Mesenteric fat pad (tissue), 1 donor: ENCODE data around the gene CHPF2. TPM values are rescaled to one million over a fixed set of nuclear protein-coding genes. Genes with fewer than 3 reads are reported as not detected.

Experiments
- DNase-seq: peaks from one replicate; pipeline ENCODE4 v3.0.0-alpha.2; 2020; ENCODE audit warnings: low spot score
- total RNA-seq: library from RNA; stranded (reverse); fragmentation: NEBNext Ultra II Directional; extraction: Animal tissue kit (Norgen Biotek cat#: 25700); gene quantifications from one replicate; pipeline ENCODE4 v1.2.1, GENCODE V29; 2021
- donor health status: DM: yes; HTN: yes; CAD: no.

The CHPF2 gene
- total RNA-seq, 1 donor from 2014 or later = 42.1 TPM

DNA sequence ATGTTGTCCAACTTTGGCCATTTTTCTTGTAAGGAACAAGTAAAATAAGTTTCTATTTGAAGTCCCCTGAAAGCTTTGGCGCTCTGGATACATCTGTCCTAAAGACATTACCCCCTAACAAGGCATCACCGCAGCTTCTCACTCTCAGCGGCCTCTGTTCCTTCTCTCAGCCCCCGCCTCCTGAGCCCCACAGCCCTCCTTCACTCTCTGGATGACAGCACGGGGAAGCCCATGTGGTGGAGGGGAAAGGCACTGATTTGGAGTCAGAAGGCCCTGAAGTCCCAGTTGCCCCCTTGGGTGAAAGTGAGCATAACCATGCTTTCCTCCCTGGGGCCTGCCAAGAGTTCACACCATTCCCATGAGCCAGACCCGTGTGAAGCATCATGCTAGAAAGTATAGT is 26.6 kb upstream of the CHPF2 start:
- DNase-seq = no peak

DNA sequence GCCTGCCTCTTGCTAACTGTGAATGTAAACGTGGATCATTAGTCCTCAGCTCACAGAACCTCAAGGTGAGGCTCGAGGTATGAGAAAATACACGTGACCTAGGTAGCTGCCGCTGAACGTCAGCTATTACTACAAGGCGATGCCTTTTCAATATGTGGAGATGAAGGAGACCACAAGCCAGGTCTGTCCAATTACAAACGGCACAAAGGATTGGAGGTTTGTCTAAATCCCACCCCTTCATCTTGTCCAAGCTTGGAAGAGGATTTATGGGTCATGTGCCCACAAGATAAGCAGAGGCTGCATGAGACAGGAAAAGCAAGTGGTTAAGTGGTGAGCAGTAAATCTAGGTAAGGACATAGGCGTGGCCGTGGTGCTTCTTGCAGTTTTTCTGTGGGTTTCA is 25.4 kb upstream of the CHPF2 start:
- DNase-seq = no peak

DNA sequence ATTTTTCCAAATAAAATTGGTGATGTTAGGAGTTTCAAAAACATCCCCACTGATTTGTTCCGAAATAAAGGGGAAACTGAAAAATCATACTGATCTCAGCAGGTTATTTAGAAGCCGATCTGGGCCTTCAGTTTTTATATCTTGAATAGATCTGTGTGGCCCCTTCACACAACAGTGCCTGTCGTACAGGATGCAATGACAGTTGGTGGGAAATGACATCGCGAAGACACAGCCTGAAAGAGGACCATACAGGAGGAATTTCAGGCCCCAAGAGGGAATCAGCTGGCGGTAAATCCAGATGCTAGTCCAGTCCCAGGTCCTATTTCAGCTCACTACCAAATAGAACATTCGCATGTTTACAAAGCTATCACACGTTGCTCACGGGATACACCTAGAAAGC is 25.0 kb upstream of the CHPF2 start:
- DNase-seq = no peak

DNA sequence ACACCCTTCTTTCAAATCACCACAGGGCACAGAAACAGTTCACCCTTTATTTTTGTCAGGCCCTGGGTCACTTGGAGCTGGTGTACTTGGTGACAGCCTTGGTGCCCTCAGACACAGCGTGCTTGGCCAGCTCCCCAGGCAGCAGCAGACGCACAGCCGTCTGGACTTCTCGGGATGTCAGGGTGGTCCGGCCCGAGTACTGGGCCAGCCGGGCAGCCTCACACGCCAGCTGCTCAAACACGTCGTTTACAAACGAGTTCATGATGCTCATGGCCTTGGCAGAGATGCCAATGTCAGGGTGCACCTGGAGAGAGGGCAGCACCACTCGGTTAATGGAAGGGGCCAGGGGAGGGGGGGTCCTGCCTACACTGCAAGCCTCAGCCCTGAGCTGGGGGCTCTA is 24.5 kb upstream of the CHPF2 start:
- DNase-seq = no peak

DNA sequence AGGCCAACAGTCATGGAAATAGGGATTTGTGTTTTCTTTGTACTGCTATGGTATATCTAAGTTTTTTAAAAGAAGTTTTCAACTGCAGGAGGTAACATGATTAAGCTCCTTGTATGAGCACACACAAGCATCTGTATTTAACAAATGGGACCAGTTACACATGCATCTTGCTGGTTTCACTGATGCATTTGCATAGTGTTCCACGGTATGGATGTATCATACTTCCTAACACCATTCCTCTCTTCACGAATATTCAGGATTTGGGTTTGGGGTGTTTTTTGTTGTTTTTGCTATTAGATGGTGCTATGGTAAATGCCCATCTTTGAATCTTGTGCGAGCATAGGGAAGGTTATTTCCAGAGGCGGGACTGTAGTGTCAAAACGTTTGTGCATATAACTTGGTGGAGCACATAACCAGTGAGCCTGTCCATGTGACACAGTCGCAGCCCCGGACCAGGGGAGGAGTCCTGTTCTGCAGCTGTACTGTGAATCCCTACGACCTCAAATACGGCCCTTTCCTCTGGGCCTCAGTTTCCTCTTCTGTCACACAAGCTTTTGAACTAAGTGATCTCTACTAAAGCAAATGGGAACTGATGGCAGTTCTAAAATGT is 23.9 kb upstream of the CHPF2 start:
- no peak for DNase-seq

DNA sequence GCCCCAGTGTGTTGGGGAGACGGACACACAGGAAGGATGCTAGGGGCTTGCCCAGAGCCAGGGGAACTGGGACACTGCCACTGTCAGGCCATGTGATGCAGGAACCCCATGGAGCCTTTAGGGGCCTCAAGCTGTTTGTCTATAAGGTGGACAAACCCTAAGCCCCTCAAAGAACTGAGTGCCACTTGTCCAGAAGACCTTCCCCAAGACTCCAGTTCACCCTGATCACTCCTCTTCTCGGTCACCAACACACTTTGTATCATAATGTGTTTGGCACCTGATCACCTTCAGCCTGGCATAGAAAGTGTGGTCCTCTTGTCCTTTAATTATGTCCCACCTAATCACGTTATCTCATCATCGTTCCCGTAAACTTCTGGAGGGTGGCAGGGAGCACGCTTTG is 22.7 kb upstream of the CHPF2 start:
- no peak for DNase-seq

DNA sequence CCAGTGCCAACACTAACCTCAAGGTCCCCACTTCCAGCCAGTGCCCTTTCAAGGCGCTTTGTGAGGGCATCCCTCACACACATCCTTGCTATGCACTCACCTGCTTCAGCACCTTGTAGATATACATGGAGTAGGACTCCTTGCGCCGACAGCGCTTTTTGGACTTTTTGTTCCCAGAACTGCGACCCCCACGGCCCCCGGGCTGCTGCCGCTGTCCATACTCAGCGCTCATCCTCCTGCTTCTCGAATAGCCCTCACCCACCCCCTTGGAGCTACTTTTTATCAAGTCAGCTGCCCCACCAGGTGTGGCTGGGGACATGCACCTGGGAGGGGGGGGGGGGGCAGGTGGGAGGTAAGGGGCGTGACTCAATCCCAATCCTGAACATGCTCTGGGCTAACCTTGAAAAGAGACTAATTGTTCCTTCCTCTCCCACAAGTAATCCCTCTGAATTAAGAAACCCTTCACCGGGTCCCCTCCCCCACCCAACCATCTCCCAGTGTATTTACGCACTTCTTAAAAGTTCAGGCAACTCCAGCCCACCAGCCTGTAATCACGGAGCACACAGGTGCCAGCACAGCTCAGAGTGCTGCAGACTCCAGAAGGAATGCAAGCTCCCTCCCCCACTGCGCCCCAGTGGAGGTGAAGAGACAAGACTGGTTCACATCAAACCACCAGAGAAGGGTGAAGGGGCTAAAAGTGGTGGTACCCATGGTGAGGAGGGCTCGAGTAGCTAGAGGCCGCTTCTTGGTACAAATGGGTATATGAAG is 22.0 kb upstream of the CHPF2 start, which contains the start of gene H2BK1:
Gene H2BK1 (minus strand): TSS at position 402 of the 768 bp plus-strand sequence. CDS start 170 bp downstream, at position 232.
- DNase-seq = no peak

DNA sequence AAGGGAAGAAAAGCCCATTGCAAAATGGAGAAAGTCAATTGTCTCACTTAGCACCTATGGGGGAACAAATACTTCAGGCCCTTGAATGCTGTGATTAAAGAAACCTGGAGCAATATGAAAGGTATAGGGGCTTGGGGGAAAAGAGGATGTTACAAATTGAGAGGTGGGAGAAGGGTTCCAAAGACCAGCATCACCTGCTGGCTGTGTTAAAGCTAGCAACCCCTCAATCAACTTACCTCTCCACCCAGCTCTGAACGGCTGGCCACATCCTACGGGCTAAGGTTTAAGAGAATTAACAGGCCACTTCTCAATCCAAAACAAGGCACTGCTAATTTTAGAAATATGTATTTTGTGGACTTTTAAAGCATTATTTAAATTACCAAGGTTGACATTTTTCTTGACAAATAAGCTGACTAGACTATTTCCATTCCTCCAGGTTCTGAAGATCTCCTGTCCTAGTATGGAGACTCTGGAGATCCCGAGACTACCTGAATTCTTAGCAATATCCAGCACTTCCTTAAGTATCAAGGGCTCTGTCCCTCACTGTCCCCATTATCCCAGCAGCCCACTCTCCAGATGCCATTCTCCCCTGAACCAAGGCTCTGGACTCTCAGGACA is 21.0 kb upstream of the CHPF2 start:
- no peak for DNase-seq

DNA sequence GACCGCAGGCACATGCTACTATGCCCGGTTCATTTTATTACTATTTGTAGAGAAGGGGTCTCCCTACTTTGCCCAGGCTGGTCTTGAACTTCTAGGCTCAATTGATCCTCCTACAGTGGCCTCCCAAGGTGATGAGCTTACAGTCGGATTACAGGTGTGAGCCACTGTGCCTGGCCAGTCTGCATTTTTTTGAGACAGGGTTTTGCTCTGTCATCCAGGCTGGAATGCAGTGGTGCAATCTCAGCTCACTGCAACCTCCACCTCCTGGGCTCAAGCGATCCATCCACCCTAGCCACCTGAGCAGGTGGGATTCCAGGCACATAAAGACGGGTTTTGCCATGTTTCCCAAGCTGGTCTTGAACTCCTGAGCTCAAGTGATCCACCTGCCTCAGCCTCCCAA is 19.7 kb upstream of the CHPF2 start:
- no peak for DNase-seq

DNA sequence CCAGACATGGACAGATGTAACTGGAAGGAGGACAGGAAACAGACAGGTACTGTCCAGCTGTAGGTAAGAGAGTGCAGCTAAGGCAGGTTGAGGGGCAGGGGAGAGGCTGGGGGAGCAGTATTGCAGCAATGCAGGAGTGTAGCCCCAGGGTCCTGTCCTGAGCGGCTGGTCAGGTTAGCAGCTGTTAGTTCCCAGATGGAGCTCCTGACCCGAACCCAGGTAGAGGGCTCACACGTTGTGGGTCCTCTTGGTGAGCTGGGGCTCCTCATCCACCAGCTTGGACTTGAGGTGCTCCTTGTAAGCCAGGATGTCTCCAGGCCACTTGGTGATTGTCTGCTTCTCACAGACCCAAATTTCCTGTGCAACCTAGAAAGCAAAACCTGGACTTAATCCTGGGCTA is 18.5 kb upstream of the CHPF2 start:
- no peak for DNase-seq

DNA sequence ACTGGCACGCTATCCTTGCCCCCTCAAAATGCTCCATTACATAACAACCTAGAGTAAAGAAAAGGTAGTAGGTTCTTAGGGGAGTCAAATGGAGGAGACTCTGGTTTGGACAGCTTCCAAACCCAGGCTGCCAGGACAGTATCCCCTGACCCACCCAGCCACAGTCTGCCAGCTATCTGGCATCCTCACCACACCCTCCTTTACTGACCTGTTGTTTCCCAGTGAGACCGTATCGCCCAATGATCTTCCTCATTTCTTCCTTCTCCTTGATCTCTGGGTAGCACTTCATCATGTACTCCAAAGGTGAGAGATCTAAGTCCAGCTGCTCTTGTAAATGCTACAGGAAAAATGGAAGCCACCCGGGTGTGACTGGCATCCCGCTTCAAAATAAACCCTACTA is 16.9 kb upstream of the CHPF2 start:
- no peak for DNase-seq

DNA sequence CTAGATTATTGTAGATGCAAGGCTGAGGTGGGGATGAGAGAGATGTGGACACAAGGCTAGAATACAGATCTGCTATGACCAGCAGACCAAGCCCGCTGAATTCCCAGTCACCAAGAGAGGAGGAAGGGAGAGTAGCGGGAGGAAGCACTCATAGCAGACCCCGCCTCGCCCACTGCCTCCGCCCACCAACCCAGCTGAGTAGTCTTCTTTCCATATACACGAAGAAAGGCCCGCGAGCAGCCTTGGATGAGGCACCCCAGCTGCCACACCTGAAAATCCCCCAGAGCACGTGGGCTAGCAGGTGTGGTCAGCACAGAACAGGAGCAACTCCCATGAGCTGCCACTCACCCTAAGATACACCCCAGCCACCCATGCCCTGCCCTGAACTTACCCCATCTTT is 14.1 kb upstream of the CHPF2 start:
- no peak for DNase-seq

DNA sequence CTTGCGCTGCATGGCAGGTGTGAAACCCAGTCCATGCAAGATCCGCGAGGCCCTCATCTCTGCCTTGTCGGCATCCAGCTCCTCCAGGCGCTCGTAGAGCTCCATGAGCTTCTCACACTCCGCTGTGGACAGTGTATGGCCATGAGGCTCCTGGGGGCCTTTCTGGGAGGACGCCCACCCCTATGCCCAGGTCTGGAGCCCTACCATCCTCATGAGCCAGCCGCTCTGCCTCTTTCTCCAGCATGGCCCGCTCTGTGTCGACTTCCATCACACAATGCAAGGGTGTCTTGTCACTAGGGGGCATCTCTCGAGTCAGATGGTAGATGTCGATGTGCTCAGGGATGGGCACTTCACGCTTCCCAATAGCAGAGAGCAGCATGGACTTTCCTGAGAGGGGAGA is 8.6 kb upstream of the CHPF2 start:
- no peak for DNase-seq

DNA sequence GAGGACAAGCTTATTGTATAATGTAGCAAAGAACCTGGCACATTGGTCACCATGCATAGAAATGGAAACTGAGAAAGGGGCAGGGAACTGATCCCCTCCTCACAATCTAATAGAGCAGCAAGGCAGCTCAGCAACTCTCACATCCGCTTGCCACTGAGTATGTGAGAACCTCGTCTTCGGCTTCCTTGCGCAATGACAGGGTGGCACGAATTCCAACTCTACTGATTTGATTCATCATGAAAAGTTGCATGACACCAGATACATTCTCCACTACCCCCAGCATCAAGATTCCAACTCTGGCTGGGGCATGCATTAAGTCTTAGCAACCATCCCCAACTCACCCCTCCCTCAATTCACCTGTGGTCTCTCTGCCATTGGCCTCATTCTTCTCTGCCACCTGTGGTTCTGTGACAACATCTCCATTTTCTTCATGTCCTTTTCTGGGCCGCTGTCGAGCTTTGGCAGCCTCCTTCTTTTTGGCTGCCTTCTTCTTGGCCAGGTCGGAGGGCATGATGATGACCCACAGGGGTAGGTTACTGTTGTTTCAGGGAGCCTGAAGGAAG is 6.3 kb upstream of the CHPF2 start:
- no peak for DNase-seq

DNA sequence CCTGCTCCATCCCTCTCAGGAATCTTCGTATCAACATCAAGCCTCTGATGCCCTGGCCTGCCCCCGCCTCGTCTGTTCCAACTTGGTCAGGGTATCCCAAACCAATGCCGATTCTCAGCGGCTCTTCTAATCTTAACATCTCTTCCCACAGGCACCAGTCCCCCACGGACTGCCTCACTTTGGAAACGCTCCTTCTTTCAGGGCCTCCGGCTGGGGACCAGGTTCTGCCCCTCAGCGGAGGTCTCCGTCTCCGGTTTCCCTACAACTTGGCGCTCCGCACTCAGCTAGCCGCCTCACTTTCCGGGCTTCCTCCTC is 5.8 kb upstream of the CHPF2 start:
- no peak for DNase-seq

DNA sequence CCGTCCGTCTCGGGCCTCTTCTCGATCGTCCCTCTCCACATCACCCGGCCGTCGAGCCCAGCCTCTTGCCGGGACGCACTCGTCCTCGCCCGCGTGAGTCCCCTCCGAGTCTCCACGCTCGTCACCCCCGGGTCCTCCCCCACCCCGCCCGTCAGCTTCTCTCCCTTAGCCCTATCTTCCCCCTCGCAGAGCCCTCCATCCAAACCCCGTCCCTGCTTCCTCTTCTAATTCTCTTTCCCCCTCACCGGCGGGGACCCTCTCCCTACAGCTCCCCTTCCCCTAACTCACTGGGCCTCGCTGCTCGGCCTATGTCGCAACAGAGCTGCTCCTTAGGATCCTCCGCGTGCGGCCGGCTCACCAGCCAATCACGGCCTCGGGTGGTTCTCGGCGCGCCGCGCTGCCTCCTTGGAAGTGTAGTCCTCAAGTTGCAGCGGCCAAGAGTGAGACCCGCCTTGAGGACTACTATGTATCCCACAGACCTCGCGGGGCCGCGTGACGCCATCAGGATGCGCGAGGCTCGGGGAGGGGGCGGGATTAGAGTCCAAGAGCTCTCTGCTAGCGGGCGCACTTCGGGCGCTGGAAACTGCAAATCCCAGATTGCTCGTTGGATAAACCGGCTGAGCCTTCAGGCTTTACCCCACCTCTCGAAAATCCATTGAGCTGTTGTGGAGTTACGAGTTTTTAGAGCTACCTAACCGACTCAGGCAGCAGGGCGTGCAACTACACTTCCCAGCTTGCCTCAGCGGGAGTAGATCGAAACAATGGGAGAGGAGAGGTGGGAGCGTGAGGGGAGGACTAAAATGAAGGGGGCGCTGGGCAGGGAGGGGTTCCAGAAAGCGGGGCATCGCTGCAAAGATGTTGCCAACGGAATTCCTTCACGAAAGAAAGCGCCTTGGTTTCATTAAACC is 5.2 kb upstream of the CHPF2 start, which contains the start of gene ABCF2:
Gene ABCF2 (minus strand): TSS at position 331 of the 908 bp plus-strand sequence. CDS start 747 bp downstream, outside the sequence.
- DNase-seq = peak; percentile 99

DNA sequence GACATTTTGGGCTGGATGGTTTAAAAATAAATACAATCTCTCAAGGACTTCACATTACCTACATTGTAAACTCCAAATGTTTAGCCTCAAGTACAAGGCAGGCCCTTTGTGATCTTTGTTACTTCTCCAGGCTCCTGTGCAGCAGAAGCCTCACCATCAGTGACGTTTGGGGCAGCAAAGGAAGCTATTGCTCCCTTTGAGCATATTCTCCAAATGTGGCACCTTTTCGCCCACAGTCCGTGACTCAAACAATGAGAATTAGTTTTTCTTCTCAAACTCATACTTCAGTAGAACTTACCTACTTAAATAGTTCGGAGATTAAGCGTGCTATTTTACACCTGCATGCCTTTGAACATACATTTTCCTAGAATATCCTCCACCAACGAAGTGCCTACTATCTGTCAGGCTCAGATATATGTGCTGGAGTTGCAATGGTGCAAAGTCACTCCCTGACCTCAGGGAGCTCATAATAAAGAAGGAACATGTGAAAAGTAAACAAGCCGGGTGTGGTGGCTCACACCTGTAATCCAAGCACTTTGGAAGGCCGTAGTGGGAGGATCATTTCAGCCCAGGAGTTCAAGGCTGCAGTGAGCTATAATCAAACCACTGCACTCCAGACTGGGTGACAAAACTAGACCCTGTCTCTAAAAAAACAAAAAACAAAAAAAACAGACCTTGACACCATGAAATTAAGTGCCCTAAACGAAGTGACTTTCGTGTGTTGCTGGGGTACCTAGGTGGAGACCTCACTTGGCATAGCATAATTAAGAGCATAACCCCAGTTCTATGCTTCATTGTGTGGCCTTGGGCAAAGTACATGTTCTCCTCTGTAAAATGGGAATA is 4.0 kb upstream of the CHPF2 start:
- no peak for DNase-seq

DNA sequence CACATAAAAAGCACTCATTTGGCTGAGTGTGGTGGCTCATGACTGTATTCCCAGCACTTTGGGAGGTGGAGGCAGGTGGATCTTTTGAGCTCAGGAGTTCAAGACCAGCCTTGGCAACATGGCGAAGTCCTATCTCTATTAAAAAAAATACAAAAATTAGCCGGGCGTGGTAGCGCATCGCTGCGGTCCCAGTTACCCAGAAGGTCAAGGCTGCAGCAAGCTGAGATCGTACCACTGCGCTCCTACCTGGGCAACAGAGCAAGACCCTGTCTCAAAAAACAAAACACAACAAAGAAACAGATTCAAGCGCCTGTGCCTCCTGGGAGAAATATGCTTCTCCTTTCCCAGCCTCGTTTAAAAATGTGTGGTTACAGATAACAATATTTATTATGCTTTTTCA is 3.0 kb upstream of the CHPF2 start:
- no peak for DNase-seq

DNA sequence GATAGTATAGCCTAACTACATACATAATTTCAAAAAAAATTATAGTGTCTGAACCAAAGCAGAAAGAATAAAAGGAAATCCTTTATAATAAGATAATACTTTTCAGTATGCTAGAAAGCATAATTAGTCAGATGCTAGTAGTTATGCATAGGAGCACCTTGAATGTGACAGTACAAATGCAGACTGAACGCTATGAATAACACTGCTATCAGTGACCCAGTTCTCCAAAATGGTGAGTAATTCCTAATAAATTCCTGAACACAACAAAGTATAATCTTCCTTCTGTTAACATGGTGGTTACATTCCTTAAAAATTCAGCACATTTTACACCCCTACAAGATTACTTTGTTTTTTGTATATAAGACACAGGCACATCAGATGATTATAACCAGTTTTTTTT is 1.2 kb upstream of the CHPF2 start:
- no peak for DNase-seq
